HEK293 (cell line): Measurements from ENCODE around the gene ZNF785.
A peak's percentile ranks its signal among the peaks of the same experiment; 100 is the strongest.

Experiments used
- BCL11A ChIP-seq: fragments of 450-650 bp; formaldehyde crosslinking; IDR thresholded peaks from 2 replicates; pipeline ENCODE4 v1.5.1; 2016; ENCODE audit warnings: low read depth, missing biosample characterization, missing genetic modification characterization
- INSM2 ChIP-seq: fragments of 450-650 bp; formaldehyde crosslinking; IDR thresholded peaks from 2 replicates; pipeline ENCODE4 v1.5.1; 2016; ENCODE audit warnings: missing biosample characterization, missing genetic modification characterization
- KLF1 ChIP-seq: fragments of 450-650 bp; formaldehyde crosslinking; IDR thresholded peaks from 2 replicates; pipeline ENCODE4 v1.5.1; 2016; ENCODE audit warnings: missing biosample characterization, missing genetic modification characterization
- MZF1 ChIP-seq: fragments of 450-650 bp; formaldehyde crosslinking; IDR thresholded peaks from 2 replicates; pipeline ENCODE4 v1.5.1; 2017; ENCODE audit warnings: missing biosample characterization, missing genetic modification characterization, borderline replicate concordance
- REST ChIP-seq: fragments of 450-650 bp; formaldehyde crosslinking; IDR thresholded peaks from 2 replicates; pipeline ENCODE4 v1.5.1; 2016; ENCODE audit warnings: missing biosample characterization, missing genetic modification characterization
- TRIM28 ChIP-seq: IDR thresholded peaks from 2 replicates; pipeline ENCODE4 v1.6.1; 2011; ENCODE audit warnings: low read length, control low read depth, borderline replicate concordance
- ZBTB44 ChIP-seq: fragments of 450-650 bp; IDR thresholded peaks from 2 replicates; pipeline ENCODE4 v1.5.1; 2018; ENCODE audit warnings: missing biosample characterization, mild to moderate bottlenecking, missing genetic modification characterization
- ZBTB48 ChIP-seq: fragments of 450-650 bp; formaldehyde crosslinking; IDR thresholded peaks from 2 replicates; pipeline ENCODE4 v1.5.1; 2016; ENCODE audit warnings: missing biosample characterization, missing genetic modification characterization
- ZBTB49 ChIP-seq: fragments of 450-650 bp; formaldehyde crosslinking; IDR thresholded peaks from 2 replicates; pipeline ENCODE4 v1.5.1; 2016; ENCODE audit warnings: missing biosample characterization, missing genetic modification characterization, low read depth
- ZBTB7A ChIP-seq: fragments of 450-650 bp; formaldehyde crosslinking; IDR thresholded peaks from 2 replicates; pipeline ENCODE4 v1.5.1; 2016; ENCODE audit warnings: low read depth, missing biosample characterization, missing genetic modification characterization
- ZFP69B ChIP-seq: fragments of 450-650 bp; formaldehyde crosslinking; IDR thresholded peaks from 2 replicates; pipeline ENCODE4 v1.5.1; 2016; ENCODE audit warnings: missing biosample characterization, missing genetic modification characterization
- ZNF140 ChIP-seq: fragments of 450-650 bp; formaldehyde crosslinking; IDR thresholded peaks from 2 replicates; pipeline ENCODE4 v1.5.1; 2016; ENCODE audit warnings: missing biosample characterization, missing genetic modification characterization
- ZNF169 ChIP-seq: fragments of 450-650 bp; formaldehyde crosslinking; IDR thresholded peaks from 2 replicates; pipeline ENCODE4 v1.5.1; 2016; ENCODE audit warnings: missing biosample characterization, missing genetic modification characterization
- ZNF19 ChIP-seq: fragments of 450-650 bp; formaldehyde crosslinking; IDR thresholded peaks from 2 replicates; pipeline ENCODE4; 2016; ENCODE audit warnings: missing biosample characterization, missing genetic modification characterization, low read depth
- ZNF23 ChIP-seq: fragments of 450-650 bp; formaldehyde crosslinking; IDR thresholded peaks from 2 replicates; pipeline ENCODE4 v1.5.1; 2016; ENCODE audit warnings: missing biosample characterization, missing genetic modification characterization, borderline replicate concordance
- ZNF239 ChIP-seq: fragments of 450-650 bp; formaldehyde crosslinking; IDR thresholded peaks from 2 replicates; pipeline ENCODE4 v1.5.1; 2016; ENCODE audit warnings: missing biosample characterization, missing genetic modification characterization
- ZNF24 ChIP-seq: fragments of 450-650 bp; formaldehyde crosslinking; IDR thresholded peaks from 2 replicates; pipeline ENCODE4 v1.5.1; 2016; ENCODE audit warnings: missing biosample characterization, missing genetic modification characterization
- ZNF248 ChIP-seq: fragments of 450-650 bp; formaldehyde crosslinking; IDR thresholded peaks from 2 replicates; pipeline ENCODE4 v1.5.1; 2017; ENCODE audit warnings: missing biosample characterization, missing genetic modification characterization
- ZNF274 ChIP-seq, 2 experiments: fragments of 200-500 bp in 1 of 2; fragments of 450-650 bp in 1 of 2; sonication (Bioruptor generic) in 1 of 2; formaldehyde crosslinking in 1 of 2; IDR thresholded peaks; 2 replicates each; pipeline versions ENCODE4 v1.5.1 to v1.6.1; 2014 to 2016; ENCODE audit warnings: borderline replicate concordance in 1 of 2, inconsistent platforms in 1 of 2, low read length in 1 of 2, missing biosample characterization in 1 of 2, missing genetic modification characterization in 1 of 2
- ZNF341 ChIP-seq: fragments of 450-650 bp; formaldehyde crosslinking; IDR thresholded peaks from 2 replicates; pipeline ENCODE4; 2016; ENCODE audit warnings: low read depth, missing biosample characterization, missing genetic modification characterization
- ZNF37A ChIP-seq: fragments of 450-650 bp; IDR thresholded peaks from 2 replicates; pipeline ENCODE4 v1.5.1; 2018; ENCODE audit warnings: missing biosample characterization, missing genetic modification characterization
- ZNF416 ChIP-seq: fragments of 450-650 bp; formaldehyde crosslinking; IDR thresholded peaks from 2 replicates; pipeline ENCODE4 v1.5.1; 2016; ENCODE audit warnings: missing biosample characterization, missing genetic modification characterization
- ZNF610 ChIP-seq: fragments of 450-650 bp; formaldehyde crosslinking; IDR thresholded peaks from 2 replicates; pipeline ENCODE4 v1.5.1; 2016; ENCODE audit warnings: missing biosample characterization, missing genetic modification characterization, borderline replicate concordance
- ZNF837 ChIP-seq: fragments of 450-650 bp; formaldehyde crosslinking; IDR thresholded peaks from 2 replicates; pipeline ENCODE4 v1.5.1; 2016; ENCODE audit warnings: missing biosample characterization, missing genetic modification characterization
- ZSCAN30 ChIP-seq: fragments of 450-650 bp; IDR thresholded peaks from 2 replicates; pipeline ENCODE4 v1.5.1; 2018; ENCODE audit warnings: missing biosample characterization, mild to moderate bottlenecking, missing genetic modification characterization, moderate library complexity
- TF ChIP-seq, protein P1 (sequence below): fragments of 450-650 bp; formaldehyde crosslinking; IDR thresholded peaks from 2 replicates; pipeline ENCODE4 v1.5.1; 2016; ENCODE audit warnings: missing biosample characterization, missing genetic modification characterization
- TF ChIP-seq, protein P2 (sequence below): fragments of 450-650 bp; formaldehyde crosslinking; optimal IDR thresholded peaks from 2 replicates; pipeline ENCODE3; 2016; ENCODE audit warnings: missing biosample characterization, mild to moderate bottlenecking, missing genetic modification characterization

The ZNF785 gene

DNA sequence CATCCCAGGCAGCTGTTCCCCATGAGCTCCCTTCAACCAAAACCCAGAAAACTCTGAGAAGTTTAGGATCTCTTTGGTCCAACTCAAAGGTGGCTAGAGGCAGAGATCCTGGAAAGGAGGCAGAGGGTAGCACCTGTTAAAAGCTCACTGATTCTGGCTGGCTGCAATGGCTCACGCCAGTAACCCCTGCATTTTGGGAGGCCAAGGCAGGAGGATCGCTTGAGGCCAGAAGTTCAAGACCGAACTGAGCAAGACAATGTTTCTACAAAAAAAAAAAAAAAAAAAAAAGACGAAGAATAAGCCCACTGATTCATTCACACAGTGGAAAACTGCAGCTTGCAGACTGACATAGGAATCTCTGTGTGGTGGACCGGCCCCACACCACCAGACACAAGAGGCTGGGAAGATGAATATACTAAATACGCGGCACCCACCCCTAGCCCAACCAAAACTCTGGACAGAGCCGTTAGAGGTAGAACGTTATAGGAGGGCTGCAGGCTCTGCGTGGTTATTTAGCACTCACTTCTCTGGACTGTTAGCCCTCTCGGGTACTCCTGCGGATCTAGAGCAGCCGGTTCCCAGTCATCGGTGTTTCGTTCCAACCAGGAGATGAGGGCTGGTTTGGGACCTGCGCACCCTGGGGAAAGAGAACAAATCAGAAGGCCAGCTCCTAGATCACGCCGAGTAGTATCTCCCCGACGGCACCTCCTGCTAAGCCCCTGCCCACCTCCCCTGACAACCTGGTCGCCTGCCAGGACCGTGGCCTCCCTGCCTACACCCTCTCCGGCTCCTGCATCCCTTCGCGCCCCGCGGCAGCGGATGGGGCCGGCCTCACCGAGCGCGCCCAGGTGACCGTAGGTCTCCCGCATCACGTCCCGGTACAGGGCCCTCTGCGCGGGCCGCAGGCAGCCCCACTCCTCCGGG, 23.8 kb upstream of the ZNF785 start (continued):
- no peak for TF ChIP-seq INSM2 (tag by site-specific recombination)
- no peak for TF ChIP-seq ZNF274 (IDR thresholded peaks at IDR 0.05; ENCODE audit: low read length)
- TF ChIP-seq ZNF274 (tag by site-specific recombination; IDR thresholded peaks at IDR 0.05; ENCODE audit: borderline replicate concordance): no peak
- TF ChIP-seq ZNF610 (tag by site-specific recombination): no peak
- no peak for TF ChIP-seq BCL11A (tag by site-specific recombination)
- TF ChIP-seq ZNF341 (tag by site-specific recombination): no peak
- TF ChIP-seq ZSCAN30 (tag by site-specific recombination): no peak
- no peak for TF ChIP-seq ZNF19 (tag by site-specific recombination)
- no peak; the same call in 1 of the 2 replicates for TF ChIP-seq ZBTB48 (tag by site-specific recombination)
- TF ChIP-seq KLF1 (tag by site-specific recombination): peak; percentile 61
- TF ChIP-seq ZNF169 (tag by site-specific recombination): peak; percentile 77; the same call in 1 of the 2 replicates
- TF ChIP-seq ZBTB7A (tag by site-specific recombination): no peak
- TF ChIP-seq ZBTB44 (tag by site-specific recombination): no peak
- no peak for TF ChIP-seq MZF1 (tag by site-specific recombination)
- 0 out of 2 replicates have a peak, but pooled peaks have one; percentile 9 for TF ChIP-seq ZNF837 (tag by site-specific recombination)
- TF ChIP-seq ZNF24 (tag by site-specific recombination): no peak
- no peak for TF ChIP-seq ZBTB49
- TF ChIP-seq TRIM28: no peak
- TF ChIP-seq ZNF248: no peak
- TF ChIP-seq ZNF140: no peak
- TF ChIP-seq, protein P1, sequence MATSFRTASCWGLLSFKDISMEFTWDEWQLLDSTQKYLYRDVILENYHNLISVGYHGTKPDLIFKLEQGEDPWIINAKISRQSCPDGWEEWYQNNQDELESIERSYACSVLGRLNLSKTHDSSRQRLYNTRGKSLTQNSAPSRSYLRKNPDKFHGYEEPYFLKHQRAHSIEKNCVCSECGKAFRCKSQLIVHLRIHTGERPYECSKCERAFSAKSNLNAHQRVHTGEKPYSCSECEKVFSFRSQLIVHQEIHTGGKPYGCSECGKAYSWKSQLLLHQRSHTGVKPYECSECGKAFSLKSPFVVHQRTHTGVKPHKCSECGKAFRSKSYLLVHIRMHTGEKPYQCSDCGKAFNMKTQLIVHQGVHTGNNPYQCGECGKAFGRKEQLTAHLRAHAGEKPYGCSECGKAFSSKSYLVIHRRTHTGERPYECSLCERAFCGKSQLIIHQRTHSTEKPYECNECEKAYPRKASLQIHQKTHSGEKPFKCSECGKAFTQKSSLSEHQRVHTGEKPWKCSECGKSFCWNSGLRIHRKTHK: no peak
- TF ChIP-seq ZNF37A: no peak
- TF ChIP-seq, protein P2, sequence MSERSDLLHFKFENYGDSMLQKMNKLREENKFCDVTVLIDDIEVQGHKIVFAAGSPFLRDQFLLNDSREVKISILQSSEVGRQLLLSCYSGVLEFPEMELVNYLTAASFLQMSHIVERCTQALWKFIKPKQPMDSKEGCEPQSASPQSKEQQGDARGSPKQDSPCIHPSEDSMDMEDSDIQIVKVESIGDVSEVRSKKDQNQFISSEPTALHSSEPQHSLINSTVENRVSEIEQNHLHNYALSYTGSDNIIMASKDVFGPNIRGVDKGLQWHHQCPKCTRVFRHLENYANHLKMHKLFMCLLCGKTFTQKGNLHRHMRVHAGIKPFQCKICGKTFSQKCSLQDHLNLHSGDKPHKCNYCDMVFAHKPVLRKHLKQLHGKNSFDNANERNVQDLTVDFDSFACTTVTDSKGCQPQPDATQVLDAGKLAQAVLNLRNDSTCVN: peak; percentile 72
- no peak; the same call in 1 of the 2 replicates for TF ChIP-seq ZNF23 (tag by site-specific recombination)
- TF ChIP-seq ZNF416: no peak
- no peak for TF ChIP-seq ZFP69B (tag by site-specific recombination)
- no peak; the same call in 1 of the 2 replicates for TF ChIP-seq ZNF239 (tag by site-specific recombination)
- TF ChIP-seq REST (tag by site-specific recombination): no peak; the same call in 1 of the 2 replicates
